Adrenal gland (tissue), 5 donors: Measurements from ENCODE around the gene CHRNB2.

Source experiments
- POLR2A ChIP-seq, 2 donors: fragments of 450-650 bp; IDR thresholded peaks; one replicate each; pipeline ENCODE4 v1.6.1; 2017; ENCODE audit warnings: antibody characterized with exemption in 2 of 2, mild to moderate bottlenecking in 2 of 2, moderate library complexity in 1 of 2
- TF ChIP-seq, protein P1 (sequence below), 6 experiments: fragments of 450-650 bp in 4 of 6; fragments of 200-600 bp in 2 of 6; sonication (generic) in 1 of 6; IDR thresholded peaks; 1 replicate in 5 of 6; 2 replicates in 1 of 6; pipeline versions ENCODE4 v1.5.1 to v1.8.0; 2016 to 2021; ENCODE audit warnings: antibody characterized with exemption in 6 of 6, mild to moderate bottlenecking in 2 of 6, moderate library complexity in 1 of 6
- donor health status: DM: no; HTN: no; CAD: no.

DNA sequence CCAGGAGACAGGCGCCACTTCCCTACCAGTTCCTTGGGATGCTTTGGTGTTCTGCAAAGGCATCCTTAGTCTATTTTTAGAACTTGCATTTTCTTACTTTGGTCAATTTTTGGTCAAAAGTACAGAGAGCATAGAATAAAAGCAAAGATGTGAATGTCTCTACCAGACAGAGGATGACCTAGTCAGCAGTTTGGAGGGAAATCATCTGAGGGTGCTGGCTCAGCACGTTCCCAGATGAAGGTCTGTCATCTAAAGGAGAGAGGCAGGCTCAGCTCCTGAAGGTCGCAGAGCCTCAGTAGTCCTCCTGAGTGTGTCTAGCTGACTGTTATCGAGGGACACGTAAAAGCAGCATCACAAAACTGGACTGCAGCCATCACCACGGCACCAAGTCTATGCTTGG is 15.3 kb downstream of the CHRNB2 start:
- TF ChIP-seq, protein P1, sequence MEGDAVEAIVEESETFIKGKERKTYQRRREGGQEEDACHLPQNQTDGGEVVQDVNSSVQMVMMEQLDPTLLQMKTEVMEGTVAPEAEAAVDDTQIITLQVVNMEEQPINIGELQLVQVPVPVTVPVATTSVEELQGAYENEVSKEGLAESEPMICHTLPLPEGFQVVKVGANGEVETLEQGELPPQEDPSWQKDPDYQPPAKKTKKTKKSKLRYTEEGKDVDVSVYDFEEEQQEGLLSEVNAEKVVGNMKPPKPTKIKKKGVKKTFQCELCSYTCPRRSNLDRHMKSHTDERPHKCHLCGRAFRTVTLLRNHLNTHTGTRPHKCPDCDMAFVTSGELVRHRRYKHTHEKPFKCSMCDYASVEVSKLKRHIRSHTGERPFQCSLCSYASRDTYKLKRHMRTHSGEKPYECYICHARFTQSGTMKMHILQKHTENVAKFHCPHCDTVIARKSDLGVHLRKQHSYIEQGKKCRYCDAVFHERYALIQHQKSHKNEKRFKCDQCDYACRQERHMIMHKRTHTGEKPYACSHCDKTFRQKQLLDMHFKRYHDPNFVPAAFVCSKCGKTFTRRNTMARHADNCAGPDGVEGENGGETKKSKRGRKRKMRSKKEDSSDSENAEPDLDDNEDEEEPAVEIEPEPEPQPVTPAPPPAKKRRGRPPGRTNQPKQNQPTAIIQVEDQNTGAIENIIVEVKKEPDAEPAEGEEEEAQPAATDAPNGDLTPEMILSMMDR (IDR thresholded peaks at IDR 0.05) = no peak
- TF ChIP-seq POLR2A (IDR thresholded peaks at IDR 0.05) = no peak
